Mammary epithelial cell (primary cell): Measurements from ENCODE around the gene TFAP2D.

ENCODE experiments used
- EZH2 ChIP-seq: IDR thresholded peaks from 2 replicates; pipeline ENCODE4 v1.6.1; 2012; ENCODE audit warnings: low read length, inconsistent platforms, borderline replicate concordance
- TF ChIP-seq, protein P1 (sequence below), 2 donors: IDR thresholded peaks in 1 of 2; conservative IDR thresholded peaks in 1 of 2; 2 replicates each; pipeline ENCODE4 v1.5.1; 2011 to 2012; ENCODE audit warnings: inconsistent platforms in 2 of 2, low read length in 2 of 2, mild to moderate bottlenecking in 2 of 2, control low read depth in 1 of 2, low read depth in 1 of 2; ENCODE audit not compliant: insufficient read depth in 1 of 2; ENCODE audit errors: extremely low read depth in 1 of 2

DNA sequence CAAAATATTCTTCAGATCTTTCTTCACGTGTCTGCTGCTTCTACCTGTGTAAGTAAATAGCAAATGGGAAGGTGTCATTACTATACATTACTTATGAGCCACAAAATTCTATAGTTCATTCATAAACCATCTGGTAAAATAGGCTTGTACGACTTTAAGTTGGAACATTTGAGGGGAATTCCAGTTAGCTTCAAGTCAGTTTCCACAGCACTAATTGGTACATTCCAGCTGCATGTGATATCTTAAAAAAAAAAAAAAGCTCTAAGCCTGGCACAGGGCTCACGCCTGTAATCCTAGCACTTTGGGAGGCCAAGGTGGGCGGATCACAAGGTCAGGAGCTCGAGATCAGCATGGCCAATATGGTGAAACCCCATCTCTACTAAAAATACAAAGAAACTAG lies 82.2 kb downstream of the TFAP2D start:
- TF ChIP-seq, protein P1, sequence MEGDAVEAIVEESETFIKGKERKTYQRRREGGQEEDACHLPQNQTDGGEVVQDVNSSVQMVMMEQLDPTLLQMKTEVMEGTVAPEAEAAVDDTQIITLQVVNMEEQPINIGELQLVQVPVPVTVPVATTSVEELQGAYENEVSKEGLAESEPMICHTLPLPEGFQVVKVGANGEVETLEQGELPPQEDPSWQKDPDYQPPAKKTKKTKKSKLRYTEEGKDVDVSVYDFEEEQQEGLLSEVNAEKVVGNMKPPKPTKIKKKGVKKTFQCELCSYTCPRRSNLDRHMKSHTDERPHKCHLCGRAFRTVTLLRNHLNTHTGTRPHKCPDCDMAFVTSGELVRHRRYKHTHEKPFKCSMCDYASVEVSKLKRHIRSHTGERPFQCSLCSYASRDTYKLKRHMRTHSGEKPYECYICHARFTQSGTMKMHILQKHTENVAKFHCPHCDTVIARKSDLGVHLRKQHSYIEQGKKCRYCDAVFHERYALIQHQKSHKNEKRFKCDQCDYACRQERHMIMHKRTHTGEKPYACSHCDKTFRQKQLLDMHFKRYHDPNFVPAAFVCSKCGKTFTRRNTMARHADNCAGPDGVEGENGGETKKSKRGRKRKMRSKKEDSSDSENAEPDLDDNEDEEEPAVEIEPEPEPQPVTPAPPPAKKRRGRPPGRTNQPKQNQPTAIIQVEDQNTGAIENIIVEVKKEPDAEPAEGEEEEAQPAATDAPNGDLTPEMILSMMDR (conservative IDR thresholded peaks at IDR 0.05 in 1 of 2, IDR thresholded peaks at IDR 0.05 in 1 of 2; ENCODE audit: extremely low read depth in 1 of 2, insufficient read depth in 1 of 2, low read depth in 1 of 2, low read length in 2 of 2), result no peak
- no peak for TF ChIP-seq EZH2
